Measurements from ENCODE around the gene IFI30.
A peak's percentile ranks its signal among the peaks of the same experiment; 100 is the strongest.

Gene IFI30

GRCh38 chr19:18140473-18140872 lies 33.1 kb upstream of the IFI30 start:
- Histone ChIP-seq H3K9me3 (ENCODE audit: control insufficient read depth in 1 of 2, low read length in 2 of 2) (no peaks in the 10 kb centered on the region), H3K27me3 (ENCODE audit: low read depth, low read length) (no peaks in the 10 kb centered on the region), H3K4me1 (ENCODE audit: control insufficient read depth in 1 of 2, insufficient read depth in 2 of 2, low read length in 2 of 2) (no peaks in the 10 kb centered on the region), H3K36me3 (ENCODE audit: control insufficient read depth in 1 of 2, insufficient read depth in 2 of 2, low read length in 2 of 2) (peaks cover 24 to 63% of the 10 kb centered on the region in 2 donors), H3K4me3 (ENCODE audit: low read depth in 1 of 2, low read length in 2 of 2) (no peak overlapping the region), H3K27ac (ENCODE audit: low read length) (no peak overlapping the region)

GRCh38 chr19:18141031-18141430 lies 32.6 kb upstream of the IFI30 start:
- no peaks in the 10 kb centered on the region for H3K4me1 ChIP-seq (ENCODE audit: control insufficient read depth in 1 of 2, insufficient read depth in 2 of 2, low read length in 2 of 2)
- no peaks in the 10 kb centered on the region for H3K27me3 ChIP-seq (ENCODE audit: low read depth, low read length)
- H3K4me3 ChIP-seq (ENCODE audit: low read depth in 1 of 2, low read length in 2 of 2): no peak overlapping the region
- no peak overlapping the region for H3K27ac ChIP-seq (ENCODE audit: low read length)
- H3K36me3 ChIP-seq (ENCODE audit: control insufficient read depth in 1 of 2, insufficient read depth in 2 of 2, low read length in 2 of 2): peaks cover 24 to 63% of the 10 kb centered on the region in 2 donors
- H3K9me3 ChIP-seq (ENCODE audit: control insufficient read depth in 1 of 2, low read length in 2 of 2): no peaks in the 10 kb centered on the region

GRCh38 chr19:18143902-18144301 lies 29.7 kb upstream of the IFI30 start:
- H3K27me3 ChIP-seq (ENCODE audit: low read depth, low read length): no peaks in the 10 kb centered on the region
- no peak overlapping the region for H3K27ac ChIP-seq (ENCODE audit: low read length)
- peaks cover 24 to 52% of the 10 kb centered on the region in 2 donors for H3K36me3 ChIP-seq (ENCODE audit: control insufficient read depth in 1 of 2, insufficient read depth in 2 of 2, low read length in 2 of 2)
- H3K4me1 ChIP-seq (ENCODE audit: control insufficient read depth in 1 of 2, insufficient read depth in 2 of 2, low read length in 2 of 2): no peaks in the 10 kb centered on the region
- H3K4me3 ChIP-seq (ENCODE audit: low read depth in 1 of 2, low read length in 2 of 2): no peak overlapping the region
- H3K9me3 ChIP-seq (ENCODE audit: control insufficient read depth in 1 of 2, low read length in 2 of 2): no peaks in the 10 kb centered on the region

GRCh38 chr19:18144361-18144760 lies 29.3 kb upstream of the IFI30 start:
- peaks cover 24 to 50% of the 10 kb centered on the region in 2 donors for H3K36me3 ChIP-seq (ENCODE audit: control insufficient read depth in 1 of 2, insufficient read depth in 2 of 2, low read length in 2 of 2)
- H3K4me3 ChIP-seq (ENCODE audit: low read depth in 1 of 2, low read length in 2 of 2): no peak overlapping the region

GRCh38 chr19:18144906-18145305 lies 28.7 kb upstream of the IFI30 start:
- Histone ChIP-seq H3K9me3 (ENCODE audit: control insufficient read depth in 1 of 2, low read length in 2 of 2) (no peaks in the 10 kb centered on the region), H3K27ac (ENCODE audit: low read length) (no peak overlapping the region), H3K36me3 (ENCODE audit: control insufficient read depth in 1 of 2, insufficient read depth in 2 of 2, low read length in 2 of 2) (peaks cover 24 to 50% of the 10 kb centered on the region in 2 donors), H3K4me1 (ENCODE audit: control insufficient read depth in 1 of 2, insufficient read depth in 2 of 2, low read length in 2 of 2) (no peaks in the 10 kb centered on the region), H3K27me3 (ENCODE audit: low read depth, low read length) (no peaks in the 10 kb centered on the region), H3K4me3 (ENCODE audit: low read depth in 1 of 2, low read length in 2 of 2) (no peak overlapping the region)

More at GRCh38 chr19:18144361-18144760, 29.3 kb upstream of the IFI30 start:
- Histone ChIP-seq H3K27ac (ENCODE audit: low read length) (no peak overlapping the region), H3K27me3 (ENCODE audit: low read depth, low read length) (no peaks in the 10 kb centered on the region), H3K9me3 (ENCODE audit: control insufficient read depth in 1 of 2, low read length in 2 of 2) (no peaks in the 10 kb centered on the region), H3K4me1 (ENCODE audit: control insufficient read depth in 1 of 2, insufficient read depth in 2 of 2, low read length in 2 of 2) (no peaks in the 10 kb centered on the region)

- no peak overlapping the region for H3K27ac ChIP-seq (ENCODE audit: low read length)
- H3K36me3 ChIP-seq (ENCODE audit: control insufficient read depth in 1 of 2, insufficient read depth in 2 of 2, low read length in 2 of 2): peaks cover 24 to 47% of the 10 kb centered on the region in 2 donors
- H3K9me3 ChIP-seq (ENCODE audit: control insufficient read depth in 1 of 2, low read length in 2 of 2): no peaks in the 10 kb centered on the region
- no peaks in the 10 kb centered on the region for H3K27me3 ChIP-seq (ENCODE audit: low read depth, low read length)
- no peak overlapping the region for H3K4me3 ChIP-seq (ENCODE audit: low read depth in 1 of 2, low read length in 2 of 2)
- H3K4me1 ChIP-seq (ENCODE audit: control insufficient read depth in 1 of 2, insufficient read depth in 2 of 2, low read length in 2 of 2): no peaks in the 10 kb centered on the region
These were observed 28.1 kb upstream of the IFI30 start for GRCh38 chr19:18145391-18145999.

- H3K27me3 ChIP-seq (ENCODE audit: low read depth, low read length): no peaks in the 10 kb centered on the region
- no peaks in the 10 kb centered on the region for H3K9me3 ChIP-seq (ENCODE audit: control insufficient read depth in 1 of 2, low read length in 2 of 2)
- H3K4me3 ChIP-seq (ENCODE audit: low read depth in 1 of 2, low read length in 2 of 2): no peak overlapping the region
- H3K36me3 ChIP-seq (ENCODE audit: control insufficient read depth in 1 of 2, insufficient read depth in 2 of 2, low read length in 2 of 2): peaks cover 20 to 41% of the 10 kb centered on the region in 2 donors
- no peak overlapping the region for H3K27ac ChIP-seq (ENCODE audit: low read length)
- peaks cover 0 to 4% of the 10 kb centered on the region in 2 donors for H3K4me1 ChIP-seq (ENCODE audit: control insufficient read depth in 1 of 2, insufficient read depth in 2 of 2, low read length in 2 of 2)
These were observed 26.2 kb upstream of the IFI30 start for GRCh38 chr19:18147396-18147795.

- Histone ChIP-seq H3K4me3 (ENCODE audit: low read depth in 1 of 2, low read length in 2 of 2) (no peak overlapping the region), H3K36me3 (ENCODE audit: control insufficient read depth in 1 of 2, insufficient read depth in 2 of 2, low read length in 2 of 2) (peaks cover 8 to 27% of the 10 kb centered on the region in 2 donors), H3K9me3 (ENCODE audit: control insufficient read depth in 1 of 2, low read length in 2 of 2) (no peaks in the 10 kb centered on the region), H3K27ac (ENCODE audit: low read length) (no peak overlapping the region), H3K4me1 (ENCODE audit: control insufficient read depth in 1 of 2, insufficient read depth in 2 of 2, low read length in 2 of 2) (peaks cover 7 to 14% of the 10 kb centered on the region in 2 donors), H3K27me3 (ENCODE audit: low read depth, low read length) (no peaks in the 10 kb centered on the region)
These were observed 24.0 kb upstream of the IFI30 start for GRCh38 chr19:18149596-18149975.

GRCh38 chr19:18150776-18151624 lies 22.6 kb upstream of the IFI30 start:
- H3K36me3 ChIP-seq (ENCODE audit: control insufficient read depth in 1 of 2, insufficient read depth in 2 of 2, low read length in 2 of 2): peaks cover 0 to 18% of the 10 kb centered on the region in 2 donors
- no peaks in the 10 kb centered on the region for H3K9me3 ChIP-seq (ENCODE audit: control insufficient read depth in 1 of 2, low read length in 2 of 2)
- H3K27me3 ChIP-seq (ENCODE audit: low read depth, low read length): no peaks in the 10 kb centered on the region
- peaks cover 7 to 25% of the 10 kb centered on the region in 2 donors for H3K4me1 ChIP-seq (ENCODE audit: control insufficient read depth in 1 of 2, insufficient read depth in 2 of 2, low read length in 2 of 2)
- H3K27ac ChIP-seq (ENCODE audit: low read length): no peak overlapping the region
- no peak overlapping the region for H3K4me3 ChIP-seq (ENCODE audit: low read depth in 1 of 2, low read length in 2 of 2)

GRCh38 chr19:18152442-18152816 lies 21.2 kb upstream of the IFI30 start:
- Histone ChIP-seq H3K27ac (ENCODE audit: low read length) (peak overlapping the region; percentile 96), H3K4me1 (ENCODE audit: control insufficient read depth in 1 of 2, insufficient read depth in 2 of 2, low read length in 2 of 2) (peaks cover 18 to 40% of the 10 kb centered on the region in 2 donors), H3K9me3 (ENCODE audit: control insufficient read depth in 1 of 2, low read length in 2 of 2) (no peaks in the 10 kb centered on the region), H3K4me3 (ENCODE audit: low read depth in 1 of 2, low read length in 2 of 2) (peak overlapping the region; percentile 85 to 88), H3K27me3 (ENCODE audit: low read depth, low read length) (no peaks in the 10 kb centered on the region), H3K36me3 (ENCODE audit: control insufficient read depth in 1 of 2, insufficient read depth in 2 of 2, low read length in 2 of 2) (peaks cover 0 to 14% of the 10 kb centered on the region in 2 donors)

- H3K4me1 ChIP-seq (ENCODE audit: control insufficient read depth in 1 of 2, insufficient read depth in 2 of 2, low read length in 2 of 2): peaks cover 19 to 45% of the 10 kb centered on the region in 2 donors
- peaks cover 0 to 10% of the 10 kb centered on the region in 2 donors for H3K36me3 ChIP-seq (ENCODE audit: control insufficient read depth in 1 of 2, insufficient read depth in 2 of 2, low read length in 2 of 2)
- peak within 1 kb of the TSS; percentile 85 to 88 for H3K4me3 ChIP-seq (ENCODE audit: low read depth in 1 of 2, low read length in 2 of 2)
- no peaks in the 10 kb centered on the region for H3K27me3 ChIP-seq (ENCODE audit: low read depth, low read length)
- no peaks in the 10 kb centered on the region for H3K9me3 ChIP-seq (ENCODE audit: control insufficient read depth in 1 of 2, low read length in 2 of 2)
- peak within 1 kb of the TSS; percentile 96 for H3K27ac ChIP-seq (ENCODE audit: low read length)
These were observed 20.6 kb upstream of the IFI30 start, which contains the start of gene PIK3R2 for GRCh38 chr19:18152817-18153555. Gene PIK3R2, plus strand, starts transcription at chr19:18153163. Its CDS starts 2,717 bp downstream, at chr19:18155880.
